Urothelium cell line (cell line): ENCODE results near the gene HLA-DPA1.
A peak's percentile ranks its signal among the peaks of the same experiment; 100 is the strongest.

ENCODE experiments used
- DNase-seq: peaks from one replicate; pipeline ENCODE4 v3.0.0; 2011; ENCODE audit warnings: low spot score, mixed read lengths
- FAIRE-seq: peaks from 2 replicates; lab custom pipeline; 2011; peaks lifted over from hg19 to GRCh38; lab: Jason Lieb, UNC

Gene HLA-DPA1

DNA sequence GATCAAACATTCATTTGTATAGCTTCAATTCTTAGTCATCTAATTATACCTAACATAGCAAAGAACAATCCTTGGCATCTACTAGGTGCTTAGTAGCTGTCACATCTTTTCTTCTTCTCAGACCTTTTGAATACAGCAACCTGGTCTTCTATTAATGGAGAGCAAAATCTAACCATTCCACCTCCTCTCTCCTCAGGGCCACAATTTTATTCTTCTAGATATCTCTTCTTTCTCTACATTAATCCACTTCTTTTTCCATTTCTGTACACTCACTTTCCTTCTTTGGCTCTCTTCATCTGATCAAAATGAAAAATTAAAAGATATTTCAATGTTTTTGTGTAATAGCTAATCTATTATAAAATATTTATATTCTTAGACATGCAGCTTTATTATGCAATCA, 55.0 kb downstream of the HLA-DPA1 start:
- FAIRE-seq (no peak), DNase-seq (no peak)

DNA sequence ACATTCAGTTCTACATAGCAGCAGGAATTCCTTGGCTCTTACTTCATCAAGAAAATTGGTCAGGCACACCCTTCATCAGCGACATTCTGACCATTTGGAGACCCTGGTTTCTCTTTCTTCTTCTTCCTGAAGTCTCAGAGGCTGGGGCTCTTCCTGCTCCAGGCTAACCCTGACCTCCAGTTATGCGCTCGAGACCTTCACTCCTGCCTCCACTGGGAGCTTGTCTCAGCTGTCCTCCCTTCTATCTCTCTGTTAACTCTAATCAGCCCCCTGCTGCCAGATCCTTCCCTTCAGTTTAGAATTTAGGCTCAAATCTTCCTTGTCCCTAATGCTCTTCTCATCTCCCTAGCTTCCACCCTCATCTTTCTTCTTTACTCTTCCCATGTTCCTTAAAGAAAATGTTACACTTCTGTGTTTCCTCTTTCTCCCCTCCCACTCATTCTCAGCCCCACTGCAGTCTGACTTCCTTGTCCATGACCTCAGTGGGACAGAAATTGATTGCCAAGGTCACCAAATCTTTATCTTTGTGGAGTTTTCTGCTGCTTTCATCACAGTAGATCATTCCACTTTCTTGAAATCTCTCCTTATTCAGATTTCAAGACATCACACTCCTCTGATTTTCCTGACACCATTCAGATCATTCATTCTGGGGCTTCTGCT, 55.6 kb downstream of the HLA-DPA1 start:
- no peak for FAIRE-seq
- DNase-seq, result no peak

DNA sequence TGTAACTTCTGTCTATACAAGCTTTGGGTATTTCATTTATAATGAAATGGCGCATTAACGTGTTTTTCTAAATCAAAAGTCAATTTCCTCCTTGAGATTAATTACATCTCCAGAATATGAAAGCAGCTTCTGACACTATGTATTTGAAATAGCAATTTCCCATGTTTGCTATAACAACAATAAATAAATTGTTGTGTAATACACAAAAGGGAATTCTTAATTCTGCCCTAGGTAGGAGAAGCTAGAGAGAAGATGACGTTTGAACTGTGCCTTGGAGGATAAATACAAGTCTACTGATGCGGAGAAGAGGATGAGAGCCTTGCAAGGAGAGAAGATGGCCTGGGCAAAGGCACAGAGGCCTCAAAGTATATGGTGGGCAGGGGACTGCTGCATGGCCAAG, 56.4 kb downstream of the HLA-DPA1 start:
- FAIRE-seq (no peak), DNase-seq (no peak)

DNA sequence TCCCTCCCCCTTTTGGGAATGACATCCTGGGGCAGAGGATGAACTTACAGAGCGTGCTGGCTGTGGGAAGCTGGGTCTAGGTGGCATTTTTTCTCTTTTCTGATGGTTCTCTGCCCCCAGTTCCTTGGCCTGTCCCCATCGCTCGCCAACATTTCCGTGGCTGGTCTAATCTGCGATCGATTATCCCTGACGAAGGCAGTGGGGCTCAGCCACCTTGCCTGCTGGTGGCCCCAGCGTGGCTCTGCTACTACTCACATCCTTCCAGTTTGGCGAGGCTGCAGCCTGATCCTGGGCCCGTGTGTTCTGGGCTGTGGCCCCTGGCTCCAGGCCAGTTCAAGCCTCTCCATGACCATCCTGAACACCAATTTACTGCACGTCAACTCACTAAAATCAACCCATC, 57.7 kb downstream of the HLA-DPA1 start:
- DNase-seq (no peak), FAIRE-seq (no peak)

DNA sequence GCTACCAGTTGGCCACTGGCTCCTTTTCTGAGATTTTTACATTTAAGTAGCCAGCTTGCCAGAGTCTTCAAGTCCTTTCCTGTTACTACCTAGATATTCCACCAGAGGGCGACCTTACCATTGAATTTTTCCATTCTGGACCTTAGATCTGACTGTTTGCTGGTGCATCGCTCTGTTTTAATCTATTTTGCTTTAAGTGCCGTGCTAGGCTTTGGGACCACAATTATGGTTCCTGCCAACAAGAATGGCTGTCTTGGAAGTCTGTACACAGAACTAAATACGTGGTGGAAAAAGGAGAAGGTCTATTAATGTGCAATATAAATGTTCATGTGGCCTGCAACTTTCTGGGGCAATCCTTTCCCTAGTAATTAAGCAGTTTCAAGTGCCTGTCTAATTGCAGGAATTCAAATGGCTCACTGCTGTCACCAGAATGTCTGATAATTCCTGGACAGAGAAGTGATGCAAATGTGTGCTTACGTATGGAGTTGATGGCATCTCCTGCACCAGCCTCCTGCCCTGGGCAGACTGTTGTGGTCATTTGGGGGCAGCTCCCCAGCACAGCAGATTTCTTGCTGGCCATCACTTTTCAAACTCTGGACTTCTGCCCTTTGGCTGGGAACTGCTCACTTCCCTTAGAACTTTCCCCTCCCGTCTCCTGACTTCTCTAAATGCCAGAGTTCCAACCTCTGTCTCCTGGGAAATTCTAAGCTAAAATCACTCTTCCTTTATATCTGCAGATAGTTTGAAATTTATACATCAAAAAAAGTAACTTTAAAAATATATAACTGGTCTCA, 58.4 kb downstream of the HLA-DPA1 start:
- DNase-seq, result peak; percentile 72
- no peak for FAIRE-seq
